Stimulated activated CD4-positive, alpha-beta T cell treated with anti-CD3 and anti-CD28 coated beads, Interleukin-4, amount 100 ng/mL, for 24 hours (primary cell): ENCODE results near the gene CSNK1D.
A peak's percentile ranks its signal among the peaks of the same experiment; 100 is the strongest.

Source experiments
- DNase-seq: peaks from one replicate; pipeline ENCODE4 v3.0.0-alpha.2; 2020

CSNK1D gene

GRCh38 chr17:82226809-82227628, 46.5 kb downstream of the CSNK1D start:
- no peak for DNase-seq

- DNase-seq = no peak
Observed at GRCh38 chr17:82226146-82226808, 47.2 kb downstream of the CSNK1D start.

GRCh38 chr17:82225368-82226029, 48.0 kb downstream of the CSNK1D start:
- no peak for DNase-seq

GRCh38 chr17:82224666-82225065, 48.8 kb downstream of the CSNK1D start:
- DNase-seq = no peak

- no peak for DNase-seq
Observed at GRCh38 chr17:82223517-82223916, 50.0 kb downstream of the CSNK1D start.

- no peak for DNase-seq
Observed at GRCh38 chr17:82222816-82223215, 50.7 kb downstream of the CSNK1D start.

DNA sequence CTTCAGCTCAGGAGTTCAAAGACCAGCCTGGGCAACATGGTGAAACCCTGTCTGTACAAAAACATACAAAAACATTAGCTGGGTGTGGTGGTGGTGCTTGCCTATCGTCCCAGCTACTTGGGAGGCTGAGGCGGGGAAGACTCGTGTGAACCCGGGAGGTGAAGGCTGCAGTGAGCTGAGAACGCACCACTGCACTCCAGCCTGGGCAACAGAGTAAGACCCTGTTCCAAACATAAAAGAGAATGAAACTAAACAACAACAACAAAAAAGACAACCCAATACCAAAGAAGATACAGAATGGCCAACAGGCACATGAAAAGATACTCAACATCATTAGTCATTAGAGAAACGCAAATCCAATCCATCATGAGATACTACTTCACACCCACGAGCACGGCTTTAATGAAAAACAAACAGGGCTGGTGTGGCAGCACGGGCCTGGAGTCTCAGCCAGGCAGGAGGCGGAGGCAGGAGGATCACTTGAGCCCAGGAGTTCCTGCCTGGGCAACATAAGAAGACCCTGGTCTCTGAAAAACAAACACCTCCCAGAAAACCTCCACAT, 52.1 kb downstream of the CSNK1D start:
- DNase-seq = no peak

- DNase-seq = no peak
Observed at GRCh38 chr17:82219753-82220709, 53.5 kb downstream of the CSNK1D start.

GRCh38 chr17:82219083-82219482, 54.4 kb downstream of the CSNK1D start:
- no peak for DNase-seq

DNA sequence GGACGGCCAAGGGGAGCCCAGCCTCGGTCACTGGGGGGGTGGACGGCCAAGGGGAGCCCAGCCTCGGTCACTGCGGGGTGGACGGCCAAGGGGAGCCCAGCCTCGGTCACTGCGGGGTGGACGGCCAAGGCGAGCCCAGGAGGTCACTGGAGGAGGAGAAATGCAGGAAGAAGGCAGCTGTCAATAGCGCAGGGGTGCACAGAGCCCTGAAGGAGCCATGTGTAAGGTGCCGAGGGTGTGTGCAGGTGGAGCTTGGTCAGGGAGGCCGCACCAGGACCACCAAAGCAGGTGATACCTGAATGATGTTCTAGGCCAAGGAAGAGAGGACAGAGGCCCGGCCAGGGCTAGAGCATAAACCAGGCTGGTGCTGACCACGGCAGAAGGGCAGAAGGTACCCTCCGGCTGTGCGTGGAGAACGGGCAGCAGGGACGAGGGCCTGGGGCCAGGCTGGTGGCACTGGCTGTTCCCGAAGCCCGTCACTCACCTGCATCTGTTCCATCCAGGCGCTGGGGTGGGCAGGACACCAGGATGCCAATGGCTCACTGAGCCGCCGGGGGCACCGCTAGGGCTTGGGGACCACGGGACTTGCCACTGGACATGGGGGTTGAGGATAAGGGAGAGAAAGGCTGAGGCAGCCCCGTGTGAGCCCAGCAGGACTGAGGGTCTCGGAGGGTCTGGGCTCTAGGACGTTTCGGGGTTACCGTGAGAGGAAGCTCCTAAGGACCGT, 55.0 kb downstream of the CSNK1D start:
- no peak for DNase-seq

GRCh38 chr17:82217530-82218204, 55.8 kb downstream of the CSNK1D start:
- no peak for DNase-seq

GRCh38 chr17:82217120-82217529, 56.4 kb downstream of the CSNK1D start:
- no peak for DNase-seq

DNA sequence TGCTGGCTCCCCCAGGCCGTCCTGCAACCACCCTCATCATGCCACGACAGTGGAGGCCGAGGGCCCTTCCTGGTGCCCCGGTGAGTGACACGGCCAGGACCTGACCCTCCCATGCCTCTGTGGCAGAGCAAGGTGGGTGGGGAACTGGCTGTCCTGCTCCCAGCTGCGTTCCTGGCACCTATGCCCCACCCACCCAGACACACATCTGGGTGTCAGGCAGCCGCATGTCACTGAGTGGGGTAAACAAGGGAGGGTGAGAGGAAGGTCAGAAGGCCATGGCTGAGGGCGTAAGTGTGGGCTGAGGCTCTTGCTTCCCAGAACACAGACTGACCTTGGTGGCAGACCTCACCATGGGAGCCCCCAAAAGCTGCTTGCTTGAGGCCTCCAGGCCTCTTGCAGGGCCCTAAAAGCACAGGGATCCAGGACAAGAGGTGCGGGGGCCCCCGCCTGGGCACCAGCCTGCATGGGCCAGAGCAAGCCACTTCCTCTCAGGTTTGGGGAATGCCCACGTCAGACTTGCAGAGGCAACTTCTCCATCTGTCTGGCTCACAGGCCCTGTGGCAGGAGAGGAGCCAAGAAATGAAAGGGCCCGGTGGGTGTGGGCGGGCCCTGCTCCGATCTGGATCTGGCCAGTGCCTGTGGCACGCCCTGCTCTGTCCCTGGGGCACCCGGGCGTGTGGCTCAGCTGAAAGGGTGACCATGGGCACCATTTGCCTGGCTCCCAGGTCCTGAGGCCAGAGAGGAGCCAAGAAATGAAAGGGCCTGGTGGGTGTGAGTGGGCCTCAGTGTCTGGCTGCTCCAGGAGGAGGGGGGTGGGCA, 57.0 kb downstream of the CSNK1D start:
- peak; percentile 50 for DNase-seq

DNA sequence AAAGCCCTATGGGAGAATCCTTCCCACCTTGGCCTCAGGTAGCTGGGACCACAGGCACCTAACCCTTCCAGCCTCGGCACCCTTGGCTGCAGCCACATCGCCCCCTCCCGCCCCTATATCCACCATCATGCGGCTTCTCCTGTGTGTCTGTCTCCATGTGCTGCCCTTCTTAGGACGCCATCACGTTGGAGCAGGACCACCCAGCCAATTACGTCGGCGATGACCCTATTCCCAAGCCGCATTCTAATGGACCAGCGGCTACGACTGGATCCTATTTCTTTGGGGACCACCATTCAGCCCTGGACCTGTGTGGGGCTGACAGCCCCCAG, 57.6 kb downstream of the CSNK1D start:
- no peak for DNase-seq

DNA sequence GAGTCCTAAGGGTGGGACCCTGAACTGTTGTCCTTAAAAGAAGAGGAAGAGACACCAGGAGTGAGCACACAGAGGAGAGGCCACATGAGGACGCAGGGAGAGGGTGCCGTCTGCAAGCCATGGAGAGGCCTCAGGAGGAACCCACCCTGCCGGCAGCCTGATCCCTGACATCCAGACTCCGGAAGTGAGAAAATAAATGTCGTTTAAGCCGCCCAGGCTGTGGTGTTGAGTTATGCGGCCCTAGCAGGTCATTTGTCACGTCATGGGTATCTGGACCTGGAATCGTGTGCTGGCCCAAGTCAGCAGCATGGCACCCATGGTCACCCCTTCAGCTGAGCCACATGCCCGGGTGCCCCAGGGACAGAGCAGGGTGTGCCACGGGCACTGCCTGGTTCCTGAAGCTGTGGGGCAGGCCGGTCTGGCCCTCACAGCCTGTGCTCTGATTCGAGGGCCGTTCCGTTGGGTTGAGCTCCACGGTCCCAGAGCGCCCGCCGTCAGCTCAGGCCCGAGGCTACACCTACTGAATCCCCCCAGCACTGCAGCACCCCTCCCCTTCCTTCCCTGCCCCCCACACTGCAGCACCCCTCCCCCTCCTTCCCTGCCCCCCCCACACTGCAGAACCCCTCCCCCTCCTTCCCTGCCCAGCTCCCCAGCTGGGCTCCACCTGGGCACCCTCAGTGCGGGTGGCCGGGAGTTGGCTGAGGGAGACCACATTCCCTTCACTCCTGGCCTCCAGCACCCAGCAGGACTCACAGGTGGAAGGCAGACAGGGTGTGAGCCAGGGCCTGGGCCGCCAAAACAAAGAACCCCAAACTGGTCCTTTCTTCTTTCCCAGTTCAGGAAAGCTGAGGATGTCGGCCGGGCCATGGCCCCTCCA, 58.2 kb downstream of the CSNK1D start:
- DNase-seq = no peak

- no peak for DNase-seq
Observed at GRCh38 chr17:82214012-82214628, 59.4 kb downstream of the CSNK1D start.

GRCh38 chr17:82213251-82214011, 60.1 kb downstream of the CSNK1D start:
- peak; percentile 74 for DNase-seq
